Neuronal stem cell (in vitro differentiated cells): ENCODE results near the gene CREB5.

Experiments used
- DNase-seq: peaks from one replicate; pipeline ENCODE4 v3.0.0-alpha.2; 2013; ENCODE audit warnings: low spot score
- H2AFZ ChIP-seq: one replicate; pipeline ENCODE4 v1.6.1; 2013; ENCODE audit warnings: mild to moderate bottlenecking, low read length, inconsistent platforms
- H2AK5ac ChIP-seq: 2 replicates; pipeline ENCODE4 v1.6.1; 2013; ENCODE audit warnings: low read depth, mild to moderate bottlenecking, inconsistent platforms, low read length, moderate library complexity, mixed read lengths
- H2BK120ac ChIP-seq: 2 replicates; pipeline ENCODE4 v1.6.1; 2013; ENCODE audit warnings: low read depth, mild to moderate bottlenecking, inconsistent platforms, low read length, moderate library complexity, mixed read lengths
- H2BK12ac ChIP-seq: one replicate; pipeline ENCODE4 v1.6.1; 2013; ENCODE audit warnings: low read length, inconsistent platforms
- H2BK15ac ChIP-seq: 2 replicates; pipeline ENCODE4 v1.6.1; 2013; ENCODE audit warnings: mild to moderate bottlenecking, low read length, inconsistent platforms, mixed read lengths
- H2BK5ac ChIP-seq: one replicate; pipeline ENCODE4 v1.6.1; 2013; ENCODE audit warnings: inconsistent platforms, mild to moderate bottlenecking, low read length, moderate library complexity
- H3K14ac ChIP-seq: one replicate; pipeline ENCODE4 v1.6.1; 2013; ENCODE audit warnings: low read length, inconsistent platforms
- H3K18ac ChIP-seq: 2 replicates; pipeline ENCODE4 v1.6.1; 2013; ENCODE audit warnings: low read length, inconsistent platforms
- H3K23ac ChIP-seq: 2 replicates; pipeline ENCODE4 v1.6.1; 2013; ENCODE audit warnings: low read depth, mild to moderate bottlenecking, mixed read lengths, low read length, inconsistent platforms; ENCODE audit not compliant: poor library complexity
- H3K27ac ChIP-seq: replicated peaks from 3 replicates; pipeline ENCODE4 v1.5.1; 2013; ENCODE audit warnings: low read length, inconsistent platforms
- H3K27me3 ChIP-seq, 3 experiments: 2 replicates each; pipeline ENCODE4 v1.6.1; 2013; ENCODE audit warnings: low read length in 3 of 3, mild to moderate bottlenecking in 2 of 3, inconsistent platforms in 1 of 3, low read depth in 1 of 3, mixed read lengths in 1 of 3, moderate library complexity in 1 of 3; ENCODE audit not compliant: control insufficient read depth in 3 of 3, insufficient read depth in 3 of 3
- H3K36me3 ChIP-seq, 2 donors: replicated peaks in 1 of 2; 2 replicates each; pipeline ENCODE4 v1.6.1; 2013; ENCODE audit warnings: low read length in 2 of 2; ENCODE audit not compliant: control insufficient read depth in 2 of 2, insufficient read depth in 2 of 2
- H3K4ac ChIP-seq: 2 replicates; pipeline ENCODE4 v1.6.1; 2013; ENCODE audit warnings: inconsistent platforms, mild to moderate bottlenecking, low read length, moderate library complexity
- H3K4me1 ChIP-seq, 2 donors: 1 replicate in 1 of 2; 2 replicates in 1 of 2; pipeline ENCODE4 v1.6.1; 2013; ENCODE audit warnings: low read length in 2 of 2, low read depth in 1 of 2; ENCODE audit not compliant: control insufficient read depth in 2 of 2, insufficient read depth in 1 of 2
- H3K4me2 ChIP-seq: one replicate; pipeline ENCODE4 v1.6.1; 2013; ENCODE audit warnings: mild to moderate bottlenecking, low read length, inconsistent platforms; ENCODE audit not compliant: insufficient read depth, poor library complexity, severe bottlenecking
- H3K4me3 ChIP-seq, 2 donors: 2 replicates each; pipeline ENCODE4 v1.5.1; 2013; ENCODE audit warnings: low read length in 2 of 2, mild to moderate bottlenecking in 2 of 2, inconsistent platforms in 1 of 2, moderate library complexity in 1 of 2
- H3K79me1 ChIP-seq: one replicate; pipeline ENCODE4 v1.6.1; 2013; ENCODE audit warnings: low read depth, mild to moderate bottlenecking, inconsistent platforms, low read length, moderate library complexity
- H3K9ac ChIP-seq: one replicate; pipeline ENCODE4 v1.6.1; 2013; ENCODE audit warnings: mild to moderate bottlenecking, low read depth, low read length, inconsistent platforms; ENCODE audit not compliant: poor library complexity
- H3K9me3 ChIP-seq, 2 donors: replicated peaks in 1 of 2; 2 replicates each; pipeline versions ENCODE3 to v1.6.1; 2013; ENCODE audit warnings: low read length in 2 of 2, mild to moderate bottlenecking in 2 of 2, inconsistent platforms in 1 of 2, low read depth in 1 of 2, mixed read lengths in 1 of 2, moderate library complexity in 1 of 2; ENCODE audit not compliant: control insufficient read depth in 2 of 2, insufficient read depth in 1 of 2
- H4K8ac ChIP-seq: one replicate; pipeline ENCODE4 v1.6.1; 2013; ENCODE audit warnings: low read depth, mild to moderate bottlenecking, inconsistent platforms, low read length, moderate library complexity
- H4K91ac ChIP-seq: one replicate; pipeline ENCODE4 v1.6.1; 2013; ENCODE audit warnings: low read length, low read depth, mild to moderate bottlenecking, inconsistent platforms; ENCODE audit not compliant: poor library complexity
- WGBS, 2 donors: extraction: QIAGEN DNeasy Blood & Tissue Kit; methylation state at CpG; one replicate each; pipeline ENCODE4 v1.1.7; 2013; ENCODE audit warnings: missing lambda C conversion rate in 2 of 2, mixed read lengths in 1 of 2; ENCODE audit not compliant: insufficient read length in 2 of 2, insufficient replicate concordance in 1 of 2; ENCODE audit errors: extremely low coverage in 2 of 2; 5-methylcytosine and 5-hydroxymethylcytosine counted together

The CREB5 gene

GRCh38 chr7:28641752-28642545 is 229.6 kb downstream of the CREB5 start:
- Histone ChIP-seq H3K18ac (no peak overlapping the region), H2BK15ac (no peak overlapping the region), H2BK12ac (no peak overlapping the region), H2BK5ac (no peak overlapping the region), H3K27ac (no peak overlapping the region), H2AFZ (no peak overlapping the region), H3K9me3 (peaks cover 3 to 7% of the 10 kb centered on the region in 2 donors), H3K4me2 (no peak overlapping the region), H3K36me3 (peaks cover 0 to 2% of the 10 kb centered on the region in 2 donors), H3K23ac (no peak overlapping the region), H4K91ac (no peak overlapping the region), H3K27me3 (no peaks in the 10 kb centered on the region), H3K4ac (no peak overlapping the region), H4K8ac (no peak overlapping the region), H3K4me1 (peaks cover 2 to 33% of the 10 kb centered on the region in 2 donors), H3K14ac (no peak overlapping the region), H2BK120ac (no peak overlapping the region), H3K9ac (no peak overlapping the region), H2AK5ac (no peak overlapping the region), H3K79me1 (no peaks in the 10 kb centered on the region), H3K4me3 (no peak overlapping the region)
- no CpG with 5 or more reads among the region's 11 CpGs for WGBS, 2 donors
- no peak for DNase-seq

DNA sequence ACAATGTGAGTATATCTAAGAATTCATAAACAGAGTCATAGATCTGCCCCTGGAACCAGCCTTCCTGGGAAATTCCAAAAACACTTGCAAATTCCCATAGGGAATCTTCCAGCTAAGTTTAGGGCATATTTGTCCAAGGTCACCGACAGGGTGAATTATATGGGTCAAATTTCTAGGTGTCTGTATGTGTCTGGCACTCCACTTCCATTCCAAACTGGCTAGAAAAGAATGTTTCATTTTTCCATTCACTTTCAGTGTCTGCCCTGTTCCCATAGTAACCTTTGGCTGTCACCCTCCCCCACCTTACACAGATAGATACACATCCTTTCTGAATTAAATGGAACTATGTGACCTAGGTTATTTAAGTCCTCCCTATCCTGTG is 230.9 kb downstream of the CREB5 start:
- Histone ChIP-seq H2BK5ac (no peak overlapping the region), H2AFZ (no peak overlapping the region), H3K79me1 (no peaks in the 10 kb centered on the region), H2BK120ac (no peak overlapping the region), H3K4me1 (peaks cover 2 to 37% of the 10 kb centered on the region in 2 donors), H2BK12ac (no peak overlapping the region), H3K9me3 (peaks cover 3 to 7% of the 10 kb centered on the region in 2 donors), H3K14ac (no peak overlapping the region), H4K91ac (no peak overlapping the region), H3K36me3 (peaks cover 0 to 2% of the 10 kb centered on the region in 2 donors), H3K27ac (no peak overlapping the region), H3K27me3 (no peaks in the 10 kb centered on the region), H3K4me3 (no peak overlapping the region), H3K4me2 (no peak overlapping the region), H3K4ac (no peak overlapping the region), H2AK5ac (no peak overlapping the region), H2BK15ac (no peak overlapping the region), H4K8ac (no peak overlapping the region), H3K23ac (no peak overlapping the region), H3K9ac (no peak overlapping the region), H3K18ac (no peak overlapping the region)
- no peak for DNase-seq
- WGBS, 2 donors = no CpG with 5 or more reads among the region's 1 CpG

GRCh38 chr7:28643584-28644340 is 231.4 kb downstream of the CREB5 start:
- H3K79me1 ChIP-seq = no peaks in the 10 kb centered on the region
- no peak overlapping the region for H3K27ac ChIP-seq
- H3K4me3 ChIP-seq = no peak overlapping the region
- no peak overlapping the region for H4K91ac ChIP-seq
- no peaks in the 10 kb centered on the region for H3K27me3 ChIP-seq
- H3K4me1 ChIP-seq = peaks cover 2 to 37% of the 10 kb centered on the region in 2 donors
- no peak overlapping the region for H3K4ac ChIP-seq
- no CpG with 5 or more reads among the region's 3 CpGs for WGBS, 2 donors
- no peak overlapping the region for H2BK12ac ChIP-seq
- DNase-seq = no peak
- no peak overlapping the region for H2BK5ac ChIP-seq
- no peak overlapping the region for H2AK5ac ChIP-seq
- H3K9me3 ChIP-seq = peaks cover 3 to 7% of the 10 kb centered on the region in 2 donors
- H3K23ac ChIP-seq = no peak overlapping the region
- no peak overlapping the region for H4K8ac ChIP-seq
- H2BK15ac ChIP-seq = no peak overlapping the region
- no peak overlapping the region for H3K9ac ChIP-seq
- H3K4me2 ChIP-seq = no peak overlapping the region
- H3K18ac ChIP-seq = no peak overlapping the region
- peaks cover 0 to 2% of the 10 kb centered on the region in 2 donors for H3K36me3 ChIP-seq
- H2BK120ac ChIP-seq = no peak overlapping the region
- no peak overlapping the region for H2AFZ ChIP-seq
- no peak overlapping the region for H3K14ac ChIP-seq

- Histone ChIP-seq H3K36me3 (peaks cover 0 to 2% of the 10 kb centered on the region in 2 donors), H3K4me2 (no peak overlapping the region), H3K4me1 (peaks cover 2 to 37% of the 10 kb centered on the region in 2 donors), H2BK15ac (no peak overlapping the region), H2BK120ac (no peak overlapping the region), H3K4ac (no peak overlapping the region), H4K8ac (no peak overlapping the region), H3K4me3 (no peak overlapping the region), H2AK5ac (no peak overlapping the region), H3K27me3 (no peaks in the 10 kb centered on the region), H2BK12ac (no peak overlapping the region), H3K79me1 (no peaks in the 10 kb centered on the region), H3K9me3 (peaks cover 3 to 7% of the 10 kb centered on the region in 2 donors), H3K23ac (no peak overlapping the region), H3K27ac (no peak overlapping the region), H2BK5ac (no peak overlapping the region), H3K18ac (no peak overlapping the region), H3K14ac (no peak overlapping the region), H2AFZ (no peak overlapping the region), H3K9ac (no peak overlapping the region), H4K91ac (no peak overlapping the region)
- no peak for DNase-seq
- WGBS, 2 donors = no CpG with 5 or more reads among the region's 1 CpG
Observed at GRCh38 chr7:28645866-28646265, 233.5 kb downstream of the CREB5 start.
